Endothelial cell (in vitro differentiated cells): ENCODE results near the gene CDKL1. TPM values are rescaled to one million over a fixed set of nuclear protein-coding genes. Genes with fewer than 3 reads are reported as not detected.

Source experiments
- DNase-seq: peaks from one replicate; pipeline ENCODE4 v3.0.0; 2021; ENCODE audit warnings: low spot score
- H3K27ac Mint-ChIP-seq: one replicate; pipeline ENCODE4 v1.8.0; 2021; ENCODE audit warnings: mixed read lengths, inconsistent platforms; ENCODE audit not compliant: unreplicated experiment
- H3K27me3 Mint-ChIP-seq: one replicate; pipeline ENCODE4 v1.8.0; 2021; ENCODE audit warnings: mild to moderate bottlenecking, moderate library complexity, mixed read lengths, inconsistent platforms; ENCODE audit not compliant: unreplicated experiment
- H3K36me3 Mint-ChIP-seq: one replicate; pipeline ENCODE4 v1.8.0; 2021; ENCODE audit warnings: mild to moderate bottlenecking, low read depth, mixed read lengths, inconsistent platforms; ENCODE audit not compliant: unreplicated experiment
- H3K4me1 Mint-ChIP-seq: one replicate; pipeline ENCODE4 v1.8.0; 2021; ENCODE audit warnings: mild to moderate bottlenecking, mixed read lengths, inconsistent platforms; ENCODE audit not compliant: unreplicated experiment
- H3K4me3 Mint-ChIP-seq: one replicate; pipeline ENCODE4 v1.8.0; 2021; ENCODE audit warnings: mild to moderate bottlenecking, mixed read lengths, inconsistent platforms; ENCODE audit not compliant: unreplicated experiment
- H3K9me3 Mint-ChIP-seq: one replicate; pipeline ENCODE4 v1.8.0; 2021; ENCODE audit warnings: mixed read lengths, inconsistent platforms; ENCODE audit not compliant: unreplicated experiment
- CTCF ChIP-seq: fragments of 200-600 bp; sonication (generic); IDR thresholded peaks from one replicate; pipeline ENCODE4 v1.5.0; 2021; ENCODE audit warnings: antibody characterized with exemption; ENCODE audit not compliant: unreplicated experiment
- total RNA-seq: library from RNA; stranded (reverse); fragmentation: NEBNext Ultra II Directional; extraction: Animal tissue kit (Norgen Biotek cat#: 25700); gene quantifications from one replicate; pipeline ENCODE4 v1.2.1, GENCODE V29; 2021; ENCODE audit not compliant: unreplicated experiment

CDKL1 gene
- total RNA-seq, 1 donor from 2014 or later: 19.0 TPM

- TF ChIP-seq CTCF: no peak
- no peak for DNase-seq
- peaks cover 10% of the 10 kb centered on the region for H3K4me1 Mint-ChIP-seq
- no peak overlapping the region for H3K4me3 Mint-ChIP-seq
- peaks cover 1% of the 10 kb centered on the region for H3K27me3 Mint-ChIP-seq
- no peak overlapping the region for H3K27ac Mint-ChIP-seq
- H3K9me3 Mint-ChIP-seq: no peaks in the 10 kb centered on the region
- H3K36me3 Mint-ChIP-seq: no peaks in the 10 kb centered on the region
Observed at GRCh38 chr14:50303744-50304471, 92.8 kb downstream of the CDKL1 start.

GRCh38 chr14:50301914-50302313 lies 94.8 kb downstream of the CDKL1 start:
- Mint-ChIP-seq H3K36me3 (no peaks in the 10 kb centered on the region), H3K4me3 (no peak overlapping the region), H3K27me3 (peaks cover 1% of the 10 kb centered on the region), H3K9me3 (no peaks in the 10 kb centered on the region), H3K27ac (no peak overlapping the region), H3K4me1 (peaks cover 10% of the 10 kb centered on the region)
- no peak for TF ChIP-seq CTCF
- DNase-seq: no peak

- Mint-ChIP-seq H3K36me3 (no peaks in the 10 kb centered on the region), H3K9me3 (no peaks in the 10 kb centered on the region), H3K4me1 (peaks cover 10% of the 10 kb centered on the region), H3K27me3 (no peaks in the 10 kb centered on the region), H3K4me3 (no peak overlapping the region), H3K27ac (no peak overlapping the region)
- TF ChIP-seq CTCF: no peak
- DNase-seq: no peak
Observed at GRCh38 chr14:50299585-50299984, 97.1 kb downstream of the CDKL1 start.

- TF ChIP-seq CTCF: no peak
- DNase-seq: no peak
- Mint-ChIP-seq H3K27me3 (no peaks in the 10 kb centered on the region), H3K9me3 (no peaks in the 10 kb centered on the region), H3K4me1 (no peaks in the 10 kb centered on the region), H3K27ac (no peak overlapping the region), H3K4me3 (no peak overlapping the region), H3K36me3 (no peaks in the 10 kb centered on the region)
Observed at GRCh38 chr14:50290306-50290705, 106.4 kb downstream of the CDKL1 start.

GRCh38 chr14:50288146-50288545 lies 108.5 kb downstream of the CDKL1 start:
- no peaks in the 10 kb centered on the region for H3K36me3 Mint-ChIP-seq
- TF ChIP-seq CTCF: no peak
- H3K4me3 Mint-ChIP-seq: no peak overlapping the region
- no peaks in the 10 kb centered on the region for H3K27me3 Mint-ChIP-seq
- DNase-seq: no peak
- H3K4me1 Mint-ChIP-seq: no peaks in the 10 kb centered on the region
- H3K27ac Mint-ChIP-seq: no peak overlapping the region
- no peaks in the 10 kb centered on the region for H3K9me3 Mint-ChIP-seq
